ENCODE data around the gene CENPW.

CENPW gene

GRCh38 chr6:126308362-126308761, 31.6 kb upstream of the CENPW start:
- POLR2A ChIA-PET: no interaction called here
- no peak overlapping the region for H3K4me3 ChIP-seq (ENCODE audit: low read depth, low read length)
- no peak for DNase-seq (ENCODE audit: low read depth, low spot score)
- no peak for TF ChIP-seq CTCF (IDR thresholded peaks at IDR 0.05; ENCODE audit: insufficient read depth, low read length, missing control alignments)
- CTCF ChIA-PET: no interaction called here

- POLR2A ChIA-PET: no interaction called here
- CTCF ChIA-PET: no interaction called here
- no peak overlapping the region for H3K4me3 ChIP-seq (ENCODE audit: low read depth, low read length)
- DNase-seq (ENCODE audit: low read depth, low spot score): no peak
- peak; percentile 25 for TF ChIP-seq CTCF (IDR thresholded peaks at IDR 0.05; ENCODE audit: insufficient read depth, low read length, missing control alignments)
Measured at GRCh38 chr6:126312013-126312665, 27.8 kb upstream of the CENPW start.

- ChIA-PET CTCF (no interaction called here), POLR2A (no interaction called here)
- DNase-seq (ENCODE audit: low read depth, low spot score): no peak
- H3K4me3 ChIP-seq (ENCODE audit: low read depth, low read length): no peak overlapping the region
- TF ChIP-seq CTCF (IDR thresholded peaks at IDR 0.05; ENCODE audit: insufficient read depth, low read length, missing control alignments): no peak
Measured at GRCh38 chr6:126313941-126314340, 26.0 kb upstream of the CENPW start.

GRCh38 chr6:126318797-126319196, 21.1 kb upstream of the CENPW start:
- no peak for DNase-seq (ENCODE audit: low read depth, low spot score)

GRCh38 chr6:126333729-126334128, 6.2 kb upstream of the CENPW start:
- H3K4me3 ChIP-seq (ENCODE audit: low read depth, low read length): no peak overlapping the region
- ChIA-PET CTCF (no interaction called here), POLR2A (no interaction called here)
- TF ChIP-seq CTCF (IDR thresholded peaks at IDR 0.05; ENCODE audit: insufficient read depth, low read length, missing control alignments): no peak
- DNase-seq (ENCODE audit: low read depth, low spot score): no peak

More at GRCh38 chr6:126318797-126319196, 21.1 kb upstream of the CENPW start:
- ChIA-PET CTCF (no interaction called here), POLR2A (no interaction called here)
- no peak for TF ChIP-seq CTCF (IDR thresholded peaks at IDR 0.05; ENCODE audit: insufficient read depth, low read length, missing control alignments)
- H3K4me3 ChIP-seq (ENCODE audit: low read depth, low read length): no peak overlapping the region

- POLR2A ChIA-PET: no interaction called here
Measured at GRCh38 chr6:126335210-126335609, 4.7 kb upstream of the CENPW start.

More at GRCh38 chr6:126335210-126335609, 4.7 kb upstream of the CENPW start:
- no peak for TF ChIP-seq CTCF (IDR thresholded peaks at IDR 0.05; ENCODE audit: insufficient read depth, low read length, missing control alignments)
- CTCF ChIA-PET: interaction anchor here (0.8 to 1.2 kb wide), 2 partner anchors 296 to 303 kb away, joined by 3 read pairs; no protein-coding TSS in a partner anchor
- no peak overlapping the region for H3K4me3 ChIP-seq (ENCODE audit: low read depth, low read length)
- DNase-seq (ENCODE audit: low read depth, low spot score): no peak
